ENCODE data around the gene PRDM15.

DNA sequence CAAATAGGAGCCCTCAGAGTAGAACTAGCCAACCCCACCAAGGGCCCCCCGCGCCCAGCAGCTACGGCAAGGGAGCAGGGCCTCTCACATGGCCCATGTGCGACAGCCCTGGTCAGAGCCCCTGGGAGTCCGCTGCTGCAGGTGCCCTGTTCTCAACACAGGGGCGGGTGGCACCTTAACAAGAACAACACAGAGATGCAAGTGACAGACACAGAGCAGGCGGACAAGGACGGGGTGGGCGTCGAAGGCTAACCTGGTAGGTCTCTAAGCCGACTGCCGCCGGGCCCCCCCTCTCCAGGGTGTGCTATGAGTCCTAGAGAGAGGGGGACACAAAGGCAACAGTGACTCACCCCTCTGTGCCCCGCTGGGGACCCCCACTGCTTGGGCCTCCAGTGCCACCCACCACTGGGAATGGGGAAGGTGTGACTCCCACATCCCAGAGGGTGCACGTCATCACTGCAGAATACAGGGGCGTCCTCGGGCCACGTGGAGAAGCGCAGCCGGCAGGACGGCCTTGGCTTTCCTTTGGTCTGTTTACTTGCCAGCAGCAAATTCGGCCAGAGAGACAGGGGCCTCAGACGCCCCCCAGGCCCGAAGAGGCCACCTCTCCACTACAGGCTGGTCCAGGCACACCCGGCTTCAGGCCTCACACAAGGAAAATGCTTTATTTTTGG is 44.8 kb downstream of the PRDM15 start:
- TF ChIP-seq CTCF (IDR thresholded peaks at IDR 0.05; ENCODE audit: low read depth, low read length) (no peak), EZH2phosphoT487 (IDR thresholded peaks at IDR 0.05; ENCODE audit: low read depth) (no peak)

All from OCI-LY3 (cell line).